Suprapubic skin (tissue), 3 donors: ENCODE measurements around the gene MBP.

Experiments
- CTCF ChIP-seq, 2 donors: fragments of 200-600 bp in 1 of 2; fragments of 450-650 bp in 1 of 2; sonication (generic) in 1 of 2; IDR thresholded peaks; one replicate each; pipeline ENCODE4 v1.5.1; 2016 to 2019; ENCODE audit warnings: antibody characterized with exemption in 2 of 2, mild to moderate bottlenecking in 1 of 2, moderate library complexity in 1 of 2
- EP300 ChIP-seq: sonication (generic); formaldehyde crosslinking; IDR thresholded peaks from one replicate; pipeline ENCODE4 v1.6.1; 2017; ENCODE audit warnings: antibody characterized with exemption

DNA sequence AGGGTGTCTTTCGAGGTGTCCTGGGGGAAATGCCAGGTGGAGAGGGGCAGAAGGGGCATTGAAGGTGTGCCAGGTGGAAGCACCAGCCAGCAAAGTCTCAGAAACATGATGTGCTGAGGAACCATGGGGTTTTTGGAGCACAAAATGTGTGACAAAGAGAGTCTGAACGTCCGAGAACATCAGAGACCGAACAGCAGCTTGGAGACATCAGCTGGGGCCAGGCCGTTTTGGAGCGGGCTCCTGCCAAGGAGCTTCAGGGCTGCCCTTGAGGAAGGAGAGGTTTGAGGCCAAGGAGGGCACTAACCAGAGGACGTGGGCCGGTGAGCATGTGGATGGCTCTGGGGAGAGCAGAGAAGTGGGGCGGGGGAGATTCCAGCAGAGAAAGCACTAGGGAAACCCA, 5.3 kb upstream of the MBP start:
- TF ChIP-seq CTCF (IDR thresholded peaks at IDR 0.05) = no peak
- TF ChIP-seq EP300 = no peak
